Endothelial cell (in vitro differentiated cells): Measurements from ENCODE around the gene CYB5A. TPM values are rescaled to one million over a fixed set of nuclear protein-coding genes. Genes with fewer than 3 reads are reported as not detected.

Experiments used
- DNase-seq: peaks from one replicate; pipeline ENCODE4 v3.0.0; 2021; ENCODE audit warnings: low spot score
- H3K27ac Mint-ChIP-seq: one replicate; pipeline ENCODE4 v1.8.0; 2021; ENCODE audit warnings: mixed read lengths, inconsistent platforms; ENCODE audit not compliant: unreplicated experiment
- H3K27me3 Mint-ChIP-seq: one replicate; pipeline ENCODE4 v1.8.0; 2021; ENCODE audit warnings: mild to moderate bottlenecking, moderate library complexity, mixed read lengths, inconsistent platforms; ENCODE audit not compliant: unreplicated experiment
- H3K36me3 Mint-ChIP-seq: one replicate; pipeline ENCODE4 v1.8.0; 2021; ENCODE audit warnings: mild to moderate bottlenecking, low read depth, mixed read lengths, inconsistent platforms; ENCODE audit not compliant: unreplicated experiment
- H3K4me1 Mint-ChIP-seq: one replicate; pipeline ENCODE4 v1.8.0; 2021; ENCODE audit warnings: mild to moderate bottlenecking, mixed read lengths, inconsistent platforms; ENCODE audit not compliant: unreplicated experiment
- H3K4me3 Mint-ChIP-seq: one replicate; pipeline ENCODE4 v1.8.0; 2021; ENCODE audit warnings: mild to moderate bottlenecking, mixed read lengths, inconsistent platforms; ENCODE audit not compliant: unreplicated experiment
- H3K9me3 Mint-ChIP-seq: one replicate; pipeline ENCODE4 v1.8.0; 2021; ENCODE audit warnings: mixed read lengths, inconsistent platforms; ENCODE audit not compliant: unreplicated experiment
- CTCF ChIP-seq: fragments of 200-600 bp; sonication (generic); IDR thresholded peaks from one replicate; pipeline ENCODE4 v1.5.0; 2021; ENCODE audit warnings: antibody characterized with exemption; ENCODE audit not compliant: unreplicated experiment
- total RNA-seq: library from RNA; stranded (reverse); fragmentation: NEBNext Ultra II Directional; extraction: Animal tissue kit (Norgen Biotek cat#: 25700); gene quantifications from one replicate; pipeline ENCODE4 v1.2.1, GENCODE V29; 2021; ENCODE audit not compliant: unreplicated experiment

Gene CYB5A
- total RNA-seq, 1 donor from 2014 or later, result 119 TPM

DNA sequence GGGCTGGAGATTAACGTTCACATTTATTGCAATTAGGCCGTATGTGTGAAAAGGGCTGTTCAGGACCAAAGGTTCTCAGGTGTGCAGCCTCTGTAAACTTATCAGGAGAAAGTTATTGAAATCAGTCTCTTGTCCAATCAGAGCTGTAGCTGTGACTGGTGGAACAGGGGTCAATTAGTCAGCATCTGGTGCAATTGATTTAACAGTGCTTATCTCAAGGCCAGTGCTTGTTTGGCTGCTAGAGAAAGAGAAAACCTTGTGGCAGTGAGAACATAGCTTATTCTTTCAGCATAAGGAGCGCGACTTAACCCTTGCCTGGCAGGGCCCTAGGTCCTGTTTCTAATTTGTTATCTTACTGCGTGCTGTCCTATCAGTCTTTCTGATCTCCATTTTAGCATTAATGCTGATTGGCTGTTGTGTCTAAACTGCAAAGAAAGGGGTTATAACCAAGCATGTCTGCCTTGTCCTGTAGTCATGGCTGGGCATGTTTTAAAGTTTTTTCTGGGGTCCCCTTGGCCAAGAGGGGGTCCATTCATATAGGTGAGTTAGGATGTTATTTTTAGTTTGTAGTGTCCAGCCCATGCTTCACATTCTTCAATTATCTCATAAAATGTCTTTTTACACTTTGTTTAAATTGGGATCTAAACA is 66.4 kb downstream of the CYB5A start:
- no peaks in the 10 kb centered on the region for H3K36me3 Mint-ChIP-seq
- TF ChIP-seq CTCF, result no peak
- no peaks in the 10 kb centered on the region for H3K4me1 Mint-ChIP-seq
- H3K4me3 Mint-ChIP-seq, result no peak overlapping the region
- peaks cover 1% of the 10 kb centered on the region for H3K27me3 Mint-ChIP-seq
- no peaks in the 10 kb centered on the region for H3K9me3 Mint-ChIP-seq
- DNase-seq, result no peak
- no peak overlapping the region for H3K27ac Mint-ChIP-seq

- Mint-ChIP-seq H3K27ac (no peak overlapping the region), H3K4me3 (no peak overlapping the region), H3K9me3 (no peaks in the 10 kb centered on the region), H3K27me3 (peaks cover 3% of the 10 kb centered on the region), H3K36me3 (no peaks in the 10 kb centered on the region), H3K4me1 (no peaks in the 10 kb centered on the region)
- no peak for TF ChIP-seq CTCF
- no peak for DNase-seq
Measured at GRCh38 chr18:74222710-74223494, 68.9 kb downstream of the CYB5A start.

DNA sequence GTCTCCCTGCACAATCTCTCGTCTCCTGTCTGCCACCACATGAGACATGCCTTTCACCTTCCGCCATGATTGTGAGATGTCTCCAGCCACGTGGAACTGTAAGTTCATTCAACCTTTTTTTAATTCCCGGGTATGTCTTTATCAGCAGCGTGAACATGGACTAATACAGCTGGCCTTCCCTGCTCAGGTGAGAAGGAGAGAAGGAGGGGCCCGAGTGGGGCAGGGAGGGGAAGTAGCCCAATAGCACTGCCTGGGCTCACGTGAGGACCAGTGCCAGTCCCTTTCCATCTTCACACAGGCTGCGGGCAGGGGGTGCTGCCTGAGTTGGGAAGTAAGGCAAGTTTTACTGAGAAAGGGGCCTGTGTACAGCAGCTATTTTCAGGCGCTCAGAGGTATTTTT is 70.7 kb downstream of the CYB5A start:
- Mint-ChIP-seq H3K9me3 (no peaks in the 10 kb centered on the region), H3K27ac (no peak overlapping the region), H3K36me3 (no peaks in the 10 kb centered on the region), H3K4me1 (no peaks in the 10 kb centered on the region), H3K27me3 (peaks cover 3% of the 10 kb centered on the region), H3K4me3 (no peak overlapping the region)
- TF ChIP-seq CTCF, result no peak
- DNase-seq, result no peak

- Mint-ChIP-seq H3K27me3 (peaks cover 6% of the 10 kb centered on the region), H3K4me3 (no peak overlapping the region), H3K9me3 (no peaks in the 10 kb centered on the region), H3K36me3 (no peaks in the 10 kb centered on the region), H3K4me1 (no peaks in the 10 kb centered on the region), H3K27ac (no peak overlapping the region)
- TF ChIP-seq CTCF, result no peak
- no peak for DNase-seq
Measured at GRCh38 chr18:74219056-74219455, 72.7 kb downstream of the CYB5A start.

- Mint-ChIP-seq H3K27ac (no peak overlapping the region), H3K4me1 (no peaks in the 10 kb centered on the region), H3K9me3 (no peaks in the 10 kb centered on the region), H3K4me3 (no peak overlapping the region), H3K36me3 (no peaks in the 10 kb centered on the region), H3K27me3 (peaks cover 6% of the 10 kb centered on the region)
- DNase-seq, result no peak
- no peak for TF ChIP-seq CTCF
Measured at GRCh38 chr18:74217476-74218143, 74.2 kb downstream of the CYB5A start.
